Skeletal muscle cell (primary cell): ENCODE data around the gene ACTL10.
"Not testable (repeated sequence)": the region's sequence is repeated elsewhere in the genome, so short reads cannot be mapped to it uniquely, and the experiment has no call there.

Experiments
- DNase-seq: peaks from one replicate; pipeline ENCODE4 v3.0.0-alpha.2; 2010; ENCODE audit warnings: low read depth
- H3K4me3 ChIP-seq: 2 replicates; pipeline ENCODE4 v1.5.1; 2011; ENCODE audit warnings: low read depth, mild to moderate bottlenecking, control low read depth, low read length, moderate library complexity

Gene ACTL10

GRCh38 chr20:33687370-33687915 is 20.7 kb downstream of the ACTL10 start:
- no peak overlapping the region for H3K4me3 ChIP-seq
- no peak for DNase-seq

- H3K4me3 ChIP-seq: no peak overlapping the region
- DNase-seq: no peak
These were observed 21.5 kb downstream of the ACTL10 start for GRCh38 chr20:33687993-33688937.

GRCh38 chr20:33688938-33689424 is 22.2 kb downstream of the ACTL10 start:
- DNase-seq: no peak
- H3K4me3 ChIP-seq: no peak overlapping the region

GRCh38 chr20:33689493-33689892 is 22.8 kb downstream of the ACTL10 start:
- H3K4me3 ChIP-seq: no peak overlapping the region

GRCh38 chr20:33689973-33690372 is 23.2 kb downstream of the ACTL10 start:
- DNase-seq: no peak

More at GRCh38 chr20:33689493-33689892, 22.8 kb downstream of the ACTL10 start:
- DNase-seq: no peak

GRCh38 chr20:33693289-33693688 is 26.5 kb downstream of the ACTL10 start:
- no peak overlapping the region for H3K4me3 ChIP-seq
- no peak for DNase-seq

More at GRCh38 chr20:33689973-33690372, 23.2 kb downstream of the ACTL10 start:
- H3K4me3 ChIP-seq: no peak overlapping the region

- no peak overlapping the region for H3K4me3 ChIP-seq
- no peak for DNase-seq
These were observed 27.2 kb downstream of the ACTL10 start for GRCh38 chr20:33693741-33694638.

GRCh38 chr20:33694639-33695012 is 27.9 kb downstream of the ACTL10 start:
- DNase-seq: no peak

GRCh38 chr20:33696448-33696847 is 29.7 kb downstream of the ACTL10 start:
- no peak for DNase-seq
- H3K4me3 ChIP-seq: no peak overlapping the region

More at GRCh38 chr20:33694639-33695012, 27.9 kb downstream of the ACTL10 start:
- no peak overlapping the region for H3K4me3 ChIP-seq

- H3K4me3 ChIP-seq: no peak overlapping the region
- DNase-seq: no peak
These were observed 30.4 kb downstream of the ACTL10 start for GRCh38 chr20:33697129-33697528.

- not testable (repeated sequence) for H3K4me3 ChIP-seq, DNase-seq
These were observed 32.2 kb downstream of the ACTL10 start for GRCh38 chr20:33698966-33699365.

- DNase-seq, H3K4me3 ChIP-seq: not testable (repeated sequence)
These were observed 34.1 kb downstream of the ACTL10 start for GRCh38 chr20:33700696-33701441.

GRCh38 chr20:33701629-33702450 is 35.1 kb downstream of the ACTL10 start:
- DNase-seq: no peak

GRCh38 chr20:33702861-33703260 is 36.1 kb downstream of the ACTL10 start:
- no peak overlapping the region for H3K4me3 ChIP-seq
- no peak for DNase-seq

More at GRCh38 chr20:33701629-33702450, 35.1 kb downstream of the ACTL10 start:
- H3K4me3 ChIP-seq: no peak overlapping the region

- DNase-seq: no peak
- no peak overlapping the region for H3K4me3 ChIP-seq
These were observed 36.9 kb downstream of the ACTL10 start for GRCh38 chr20:33703498-33704137.

- no peak overlapping the region for H3K4me3 ChIP-seq
- no peak for DNase-seq
These were observed 37.6 kb downstream of the ACTL10 start for GRCh38 chr20:33704197-33704924.

GRCh38 chr20:33707668-33708067 is 40.9 kb downstream of the ACTL10 start:
- no peak for DNase-seq
- no peak overlapping the region for H3K4me3 ChIP-seq
